NT2/D1 (cell line): ENCODE measurements around the gene IRF8.
A peak's percentile ranks its signal among the peaks of the same experiment; 100 is the strongest.

Source experiments
- DNase-seq: peaks from one replicate; pipeline ENCODE4 v3.0.0-alpha.2; 2011; ENCODE audit warnings: low read depth, low spot score
- H3K27me3 ChIP-seq: 2 replicates; pipeline ENCODE4 v1.6.0; 2011; ENCODE audit warnings: mild to moderate bottlenecking; ENCODE audit not compliant: insufficient read length, insufficient read depth
- H3K36me3 ChIP-seq: 2 replicates; pipeline ENCODE4 v1.6.1; 2011; ENCODE audit warnings: mild to moderate bottlenecking, low read length, mixed read lengths; ENCODE audit not compliant: insufficient read depth, insufficient read length
- H3K4me1 ChIP-seq: 2 replicates; pipeline ENCODE4 v1.5.1; 2011; ENCODE audit not compliant: insufficient read depth, insufficient read length
- H3K4me3 ChIP-seq: 2 replicates; pipeline ENCODE4 v1.5.1; 2011; ENCODE audit warnings: low read depth; ENCODE audit not compliant: insufficient read length
- H3K9ac ChIP-seq: 2 replicates; pipeline ENCODE4 v1.6.0; 2011; ENCODE audit warnings: low read depth; ENCODE audit not compliant: insufficient read length
- H3K9me3 ChIP-seq: 2 replicates; pipeline ENCODE4 v1.5.1; 2011; ENCODE audit warnings: mild to moderate bottlenecking, low read length; ENCODE audit not compliant: insufficient read depth
- SUZ12 ChIP-seq: IDR thresholded peaks from 2 replicates; pipeline ENCODE4 v1.6.1; 2011; ENCODE audit not compliant: insufficient read length, insufficient read depth; ENCODE audit errors: extremely low read depth
- YY1 ChIP-seq: IDR thresholded peaks from 2 replicates; pipeline ENCODE4 v1.6.1; 2011; ENCODE audit not compliant: insufficient read length, insufficient read depth
- ZNF274 ChIP-seq: IDR thresholded peaks from 2 replicates; pipeline ENCODE4 v1.6.1; 2011; ENCODE audit warnings: mild to moderate bottlenecking, low read depth, low read length

IRF8 gene

DNA sequence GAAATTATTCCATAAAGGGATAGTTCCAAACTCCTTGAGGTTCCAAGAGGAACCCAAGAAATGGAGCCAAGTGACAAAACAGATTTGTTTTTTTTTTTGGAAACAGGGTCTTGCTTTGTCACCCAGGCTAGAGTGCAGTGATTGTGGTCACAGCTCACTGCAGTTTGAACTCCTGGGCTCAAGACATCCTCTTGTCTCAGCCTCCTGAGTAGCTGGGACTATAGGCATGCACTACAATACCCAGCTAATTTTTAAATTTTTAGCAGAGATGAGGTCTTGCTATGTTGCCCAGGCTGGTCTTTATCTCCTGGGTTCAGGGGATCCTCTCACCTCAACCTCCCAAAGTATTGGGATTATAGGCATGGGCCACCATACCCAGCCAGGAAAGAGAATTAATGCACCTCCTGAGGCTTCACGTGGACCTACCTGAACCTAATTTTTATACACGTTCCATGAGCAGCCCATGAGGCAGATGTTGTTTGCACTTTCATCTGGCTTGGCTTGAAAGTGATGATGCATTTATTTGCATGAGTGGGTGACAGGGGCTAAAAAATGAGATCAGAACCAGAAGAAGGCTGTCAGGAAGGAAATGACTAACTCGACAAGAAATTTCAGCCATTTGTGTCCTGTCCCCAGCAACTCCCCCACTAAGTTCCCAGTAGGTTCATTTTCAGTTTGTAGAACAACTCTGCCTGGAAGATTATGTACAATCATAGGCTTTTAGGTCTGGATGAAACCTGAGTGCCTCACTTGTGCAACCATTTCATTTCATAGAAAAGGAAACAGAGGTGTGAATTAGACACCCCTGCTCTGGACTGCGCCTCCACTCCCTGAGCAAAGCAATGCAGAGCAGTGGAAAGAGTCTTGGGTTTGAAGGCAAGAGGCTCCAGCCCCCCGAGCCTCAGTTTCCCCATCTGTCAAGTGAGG is 10.3 kb upstream of the IRF8 start:
- Histone ChIP-seq H3K36me3 (no peaks in the 10 kb centered on the region), H3K9ac (no peak overlapping the region), H3K9me3 (no peaks in the 10 kb centered on the region), H3K4me1 (no peaks in the 10 kb centered on the region), H3K27me3 (peaks cover 26% of the 10 kb centered on the region), H3K4me3 (no peak overlapping the region)
- no peak for TF ChIP-seq SUZ12
- TF ChIP-seq YY1, result no peak
- no peak for TF ChIP-seq ZNF274
- no peak for DNase-seq

DNA sequence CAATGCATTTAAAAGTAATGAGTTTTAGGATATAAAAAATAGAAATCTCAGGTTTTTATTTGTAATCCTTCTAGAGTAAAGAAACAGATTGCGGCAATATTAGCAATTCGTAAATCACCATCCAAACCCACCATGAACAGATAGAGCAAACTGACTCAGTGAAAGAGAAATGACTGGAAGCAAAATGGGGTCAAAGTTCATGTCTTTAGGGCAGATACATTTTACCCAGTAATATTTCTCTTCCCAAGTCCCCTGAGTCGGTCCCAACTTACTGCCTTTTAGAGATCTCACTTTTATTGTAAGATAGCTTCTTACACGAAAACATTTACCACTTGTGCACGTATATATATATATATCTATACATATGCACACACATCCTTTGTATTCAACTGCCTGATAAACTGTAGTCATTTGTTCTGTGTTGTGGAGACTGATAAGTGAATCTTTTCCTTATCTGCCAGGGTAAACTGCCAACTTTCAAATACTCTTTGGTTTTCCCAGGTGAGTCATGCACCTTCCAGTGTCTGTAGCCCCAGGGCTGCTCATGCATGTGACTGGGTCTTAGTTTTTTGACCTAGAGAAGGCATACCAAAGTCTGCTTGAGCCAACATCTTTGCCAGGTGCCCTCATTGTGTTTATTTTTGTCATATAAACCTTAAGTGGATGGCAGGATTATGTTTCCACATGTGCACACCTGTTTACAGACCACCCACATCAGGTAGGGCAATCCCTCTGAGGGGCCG is 7.8 kb upstream of the IRF8 start:
- H3K36me3 ChIP-seq, result no peaks in the 10 kb centered on the region
- H3K4me1 ChIP-seq, result no peaks in the 10 kb centered on the region
- no peak overlapping the region for H3K4me3 ChIP-seq
- DNase-seq, result no peak
- H3K9ac ChIP-seq, result no peak overlapping the region
- peaks cover 41% of the 10 kb centered on the region for H3K27me3 ChIP-seq
- TF ChIP-seq SUZ12 (no peak), ZNF274 (no peak)
- H3K9me3 ChIP-seq, result no peaks in the 10 kb centered on the region

DNA sequence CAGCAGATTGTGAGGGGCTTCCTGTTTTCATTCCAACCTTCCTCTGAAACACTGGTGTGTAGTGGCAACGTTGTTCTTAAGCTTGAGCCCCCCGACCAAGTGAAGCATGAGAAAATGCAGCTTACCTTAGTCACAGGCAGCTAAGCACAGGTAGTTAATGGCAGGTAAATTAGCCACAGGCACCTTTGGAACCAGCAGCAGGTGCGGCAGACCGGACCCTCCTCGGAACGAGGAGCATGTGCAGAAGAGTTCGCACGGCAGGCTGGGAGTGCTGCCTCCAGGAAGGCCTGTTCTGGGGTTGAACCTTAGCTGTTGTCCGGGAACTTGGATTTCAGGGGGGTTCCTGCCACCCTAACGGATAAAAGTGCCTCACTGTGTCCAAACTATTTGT is 7.2 kb upstream of the IRF8 start:
- no peak for DNase-seq
- H3K9me3 ChIP-seq, result no peaks in the 10 kb centered on the region
- peaks cover 47% of the 10 kb centered on the region for H3K27me3 ChIP-seq
- no peak overlapping the region for H3K9ac ChIP-seq
- H3K4me1 ChIP-seq, result no peaks in the 10 kb centered on the region
- no peak for TF ChIP-seq YY1
- no peak for TF ChIP-seq SUZ12
- TF ChIP-seq ZNF274, result no peak
- no peak overlapping the region for H3K4me3 ChIP-seq
- H3K36me3 ChIP-seq, result no peaks in the 10 kb centered on the region

DNA sequence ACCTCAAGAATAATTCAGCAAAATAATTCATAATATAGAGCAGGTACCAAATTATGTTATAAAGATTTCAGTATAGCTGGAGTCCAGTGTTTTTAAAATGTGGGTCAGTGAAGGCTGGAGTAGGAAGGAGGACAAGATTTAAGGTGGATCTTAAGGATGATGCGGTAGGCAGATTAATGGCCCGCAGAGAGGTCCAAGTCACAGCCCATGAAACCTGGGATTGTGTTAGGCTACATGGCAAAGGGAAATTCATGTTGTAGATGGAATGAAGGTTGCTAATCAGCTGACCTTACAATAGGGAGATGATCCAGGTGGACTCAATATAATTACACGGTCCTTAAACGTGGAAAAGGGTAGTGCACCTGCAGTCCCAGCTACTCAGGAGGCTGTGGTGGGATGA is 6.2 kb upstream of the IRF8 start:
- no peaks in the 10 kb centered on the region for H3K4me1 ChIP-seq
- H3K9me3 ChIP-seq, result no peaks in the 10 kb centered on the region
- H3K36me3 ChIP-seq, result no peaks in the 10 kb centered on the region
- no peak for DNase-seq
- no peak overlapping the region for H3K4me3 ChIP-seq
- H3K9ac ChIP-seq, result no peak overlapping the region
- H3K27me3 ChIP-seq, result peaks cover 50% of the 10 kb centered on the region
- TF ChIP-seq ZNF274, result no peak
- TF ChIP-seq SUZ12, result no peak
- TF ChIP-seq YY1, result no peak

DNA sequence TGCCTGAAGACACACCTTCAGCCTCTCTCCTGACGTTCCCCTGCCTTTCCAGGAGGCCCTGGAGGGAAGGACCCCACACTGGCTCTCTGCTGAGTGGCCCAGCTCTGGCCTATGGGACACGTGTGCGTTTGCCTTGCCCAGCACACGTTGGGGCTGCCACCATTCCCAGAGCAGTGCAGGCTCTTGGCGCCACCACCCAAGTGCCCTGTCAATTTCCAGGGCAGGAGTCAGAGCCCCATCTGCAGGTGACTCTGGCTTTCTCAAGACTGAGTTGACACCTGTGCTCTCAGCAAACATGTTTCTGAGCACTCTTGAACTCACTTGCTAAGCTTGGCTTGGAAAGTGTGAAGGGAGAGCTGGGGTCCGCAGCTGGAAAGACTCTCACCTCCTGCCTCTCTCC is 4.7 kb upstream of the IRF8 start:
- TF ChIP-seq YY1 (no peak), SUZ12 (no peak), ZNF274 (no peak)
- DNase-seq, result no peak
- no peak overlapping the region for H3K4me3 ChIP-seq
- no peaks in the 10 kb centered on the region for H3K36me3 ChIP-seq
- H3K9me3 ChIP-seq, result no peaks in the 10 kb centered on the region
- H3K4me1 ChIP-seq, result no peaks in the 10 kb centered on the region
- H3K9ac ChIP-seq, result no peak overlapping the region
- peaks cover 56% of the 10 kb centered on the region for H3K27me3 ChIP-seq

DNA sequence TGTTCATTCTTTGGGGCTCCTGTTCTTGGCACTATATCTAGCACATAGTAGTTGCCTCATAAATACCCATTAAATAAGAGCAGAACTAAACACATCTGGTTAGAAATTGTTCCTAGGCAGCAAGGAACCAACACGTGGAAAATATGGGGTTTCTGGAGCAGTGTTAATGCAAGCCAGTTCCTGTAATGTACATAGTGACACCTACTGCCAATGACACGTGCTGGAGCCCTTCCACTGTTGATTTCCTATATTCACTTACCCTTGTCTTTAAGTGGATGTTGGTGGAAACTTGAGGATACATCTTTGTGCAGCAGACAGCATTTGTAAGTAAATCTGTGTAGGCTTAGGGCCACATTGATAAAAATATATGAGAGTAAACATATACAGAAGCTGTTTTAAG is 1.6 kb upstream of the IRF8 start:
- Histone ChIP-seq H3K36me3 (no peaks in the 10 kb centered on the region), H3K4me1 (peaks cover 2% of the 10 kb centered on the region), H3K9me3 (no peaks in the 10 kb centered on the region), H3K4me3 (no peak overlapping the region), H3K27me3 (peaks cover 75% of the 10 kb centered on the region), H3K9ac (no peak overlapping the region)
- TF ChIP-seq YY1 (no peak), ZNF274 (no peak), SUZ12 (no peak)
- no peak for DNase-seq

DNA sequence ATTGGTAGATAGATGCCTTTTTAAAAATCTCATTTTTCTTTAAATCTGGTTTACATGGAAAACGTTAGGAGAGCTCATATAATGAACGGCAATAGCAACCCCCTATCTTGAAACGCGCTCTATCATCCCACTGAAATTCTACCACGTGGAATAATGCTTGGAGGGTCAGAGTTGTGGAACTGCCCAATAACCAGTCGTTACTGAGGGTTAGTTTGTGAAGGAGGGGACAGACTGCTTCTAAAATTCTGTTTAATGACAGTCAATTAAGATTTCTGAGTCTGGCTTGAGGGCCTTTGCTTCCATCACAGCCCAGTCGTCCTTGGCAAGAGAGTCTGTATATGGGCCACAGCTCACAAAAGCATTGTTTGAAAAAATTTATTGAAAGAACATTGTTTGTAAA is 482 bp downstream of the IRF8 start:
- Histone ChIP-seq H3K4me1 (peaks cover 5% of the 10 kb centered on the region), H3K27me3 (peaks cover 73% of the 10 kb centered on the region), H3K4me3 (peak overlapping the region; percentile 64), H3K9ac (no peak overlapping the region), H3K36me3 (no peaks in the 10 kb centered on the region), H3K9me3 (no peaks in the 10 kb centered on the region)
- DNase-seq, result no peak
- TF ChIP-seq YY1, result no peak
